Endometrial microvascular endothelial cells (primary cell): ENCODE data around the gene SLC7A10. TPM values are rescaled to one million over a fixed set of nuclear protein-coding genes. Genes with fewer than 3 reads are reported as not detected.

Experiments used
- in situ Hi-C: cut with HindIII; loops from 2 replicates; pipeline ENCODE4 v1.10.0; 2017; ENCODE audit warnings: low sequenced_read_pairs, low pct_unique_long_range_greater_than_20kb; ENCODE audit errors: inconsistent ontology term
- total RNA-seq: library from RNA; depleted of rRNA; stranded (reverse); fragments of >200 nt; gene quantifications from one replicate; pipeline ENCODE4 v1.2.3, GENCODE V29; 2015; ENCODE audit errors: inconsistent ontology term

The SLC7A10 gene
- total RNA-seq, 1 donor from 2014 or later, result not detected

DNA sequence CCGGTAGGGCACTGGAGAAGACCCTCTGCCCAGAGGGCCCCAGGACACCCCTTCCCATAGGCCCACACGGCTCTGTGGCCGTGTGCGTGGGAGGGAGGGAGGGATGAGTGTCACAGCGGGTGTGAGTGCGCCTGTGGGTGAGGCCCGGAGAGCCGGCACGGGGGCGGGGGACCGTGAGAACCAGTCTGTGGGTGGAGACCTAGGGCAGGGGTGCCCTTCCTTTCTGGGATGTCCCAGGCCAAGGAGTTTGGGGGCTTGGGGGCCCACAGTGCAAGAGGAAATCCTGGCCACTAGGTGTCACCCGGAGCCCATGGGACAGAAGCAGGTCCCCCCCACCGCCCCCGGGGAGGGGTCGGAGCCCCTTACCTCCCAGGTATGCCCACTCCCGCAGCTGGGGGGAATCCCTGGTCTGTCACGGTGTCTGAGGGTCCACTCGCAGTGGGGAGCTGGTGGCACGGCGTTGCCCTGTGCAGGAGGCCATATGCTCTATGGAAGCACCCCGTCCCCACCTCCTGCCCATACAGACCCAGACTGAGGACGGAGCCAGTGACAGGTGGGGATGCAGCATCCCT, 16.0 kb upstream of the SLC7A10 start:
- in situ Hi-C loops, result no loop called here

GRCh38 chr19:33241091-33241529, 15.5 kb upstream of the SLC7A10 start:
- in situ Hi-C loops, result no loop called here

- in situ Hi-C loops, result no loop called here
These were observed 14.6 kb upstream of the SLC7A10 start for GRCh38 chr19:33240181-33240771.

DNA sequence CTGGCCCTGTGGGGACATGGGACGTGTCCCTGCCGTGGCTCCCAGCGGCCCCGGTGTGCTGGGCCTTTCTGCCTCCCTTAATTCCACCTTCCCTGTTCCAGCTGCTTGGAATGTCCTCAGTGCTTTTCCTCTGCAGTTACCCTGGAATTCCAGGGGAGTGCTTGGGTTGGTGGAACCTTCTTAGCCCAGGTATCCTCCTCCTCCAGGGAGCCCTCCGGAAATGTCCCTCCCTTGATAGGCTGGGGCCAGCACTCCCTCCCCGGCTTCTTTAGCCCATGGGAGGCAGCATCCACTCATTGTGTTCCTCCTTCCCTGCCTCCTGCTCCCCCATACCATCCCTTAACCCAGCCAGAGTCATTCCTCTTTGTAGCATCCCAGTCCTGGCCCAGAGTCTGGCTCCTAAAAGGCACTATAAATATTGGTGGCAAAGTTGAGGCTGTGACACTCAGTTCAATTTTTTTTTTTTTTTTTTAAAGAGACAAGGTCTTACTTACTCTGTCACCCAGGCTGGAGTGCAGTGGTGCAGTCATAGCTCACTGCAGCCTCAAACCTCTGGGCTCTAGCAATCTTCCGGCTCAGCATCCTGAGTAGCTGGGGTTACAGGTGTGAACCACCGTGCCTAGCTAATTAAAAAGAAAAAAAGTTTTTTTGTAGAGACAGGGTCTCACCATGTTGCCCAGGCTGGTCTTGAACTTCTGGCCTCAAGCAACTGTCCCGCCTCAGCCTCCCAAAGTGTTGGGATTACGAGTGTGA, 13.7 kb upstream of the SLC7A10 start:
- in situ Hi-C loops, result no loop called here

DNA sequence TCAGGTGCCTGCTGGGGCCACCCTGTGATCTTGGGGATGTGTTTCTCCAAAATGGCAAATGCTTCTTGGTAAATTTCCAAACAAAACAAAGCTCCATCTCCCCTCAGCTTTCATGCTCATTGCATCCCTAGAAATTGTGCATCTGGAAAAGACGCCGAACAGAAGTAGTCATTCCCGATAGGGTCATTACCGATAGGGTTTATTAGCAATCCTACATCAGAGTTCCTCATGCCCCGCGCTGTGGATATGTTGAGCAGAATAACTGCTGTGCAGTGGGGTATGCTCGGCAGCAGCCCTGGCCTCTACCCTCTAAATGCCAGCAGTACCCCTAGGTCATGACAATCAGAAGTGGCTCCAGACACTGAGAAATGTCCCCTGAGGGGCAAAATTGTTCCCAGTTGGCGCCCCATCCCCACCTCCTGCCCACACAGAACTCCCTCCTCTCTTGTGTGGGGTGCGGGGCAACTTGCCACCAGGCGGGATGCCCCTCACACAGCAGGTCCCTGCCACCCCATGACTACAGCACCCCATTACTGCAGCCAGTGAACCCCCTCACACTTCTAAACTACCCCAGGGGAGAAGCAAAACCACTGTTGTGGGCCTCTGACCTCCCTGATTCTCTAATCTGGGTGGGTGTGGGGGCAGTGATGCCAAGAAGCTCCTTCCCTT, 13.0 kb upstream of the SLC7A10 start:
- in situ Hi-C loops, result no loop called here

DNA sequence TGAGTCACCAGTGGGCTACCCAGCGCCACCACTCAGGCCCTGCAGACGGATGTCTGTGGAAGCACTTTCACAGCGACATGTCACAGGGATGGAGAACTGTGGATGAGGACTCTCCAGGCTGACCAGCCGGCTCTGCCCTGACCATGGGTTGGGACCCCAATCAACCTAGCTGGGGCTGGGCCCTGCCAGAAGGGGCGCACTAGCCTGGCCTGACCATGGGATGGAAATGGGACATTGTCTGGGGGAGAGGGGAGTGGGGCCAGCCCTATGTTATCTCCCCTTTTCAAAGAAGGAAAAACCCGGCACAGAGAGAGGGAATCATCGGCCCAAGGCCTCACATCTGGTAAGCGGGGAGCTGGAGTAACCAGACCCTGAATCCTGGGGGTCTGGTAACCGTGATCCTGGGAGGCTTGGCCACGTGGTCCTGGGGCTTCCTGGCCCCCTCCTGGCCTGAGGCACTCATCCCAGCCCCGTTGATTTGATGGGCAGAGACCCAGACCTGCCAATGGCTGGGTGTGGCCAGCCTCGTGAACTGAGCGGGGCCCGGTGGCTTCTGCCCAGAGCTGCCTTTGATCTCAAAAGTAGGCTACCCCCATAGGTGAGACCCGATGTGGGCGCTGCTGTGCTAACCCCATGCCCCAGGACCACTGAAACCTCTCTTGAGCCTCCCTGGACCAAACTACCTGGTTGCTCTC, 11.2 kb upstream of the SLC7A10 start:
- in situ Hi-C loops, result no loop called here

GRCh38 chr19:33235996-33236350, 10.3 kb upstream of the SLC7A10 start:
- in situ Hi-C loops, result no loop called here

GRCh38 chr19:33235269-33235995, 9.8 kb upstream of the SLC7A10 start:
- in situ Hi-C loops, result no loop called here

DNA sequence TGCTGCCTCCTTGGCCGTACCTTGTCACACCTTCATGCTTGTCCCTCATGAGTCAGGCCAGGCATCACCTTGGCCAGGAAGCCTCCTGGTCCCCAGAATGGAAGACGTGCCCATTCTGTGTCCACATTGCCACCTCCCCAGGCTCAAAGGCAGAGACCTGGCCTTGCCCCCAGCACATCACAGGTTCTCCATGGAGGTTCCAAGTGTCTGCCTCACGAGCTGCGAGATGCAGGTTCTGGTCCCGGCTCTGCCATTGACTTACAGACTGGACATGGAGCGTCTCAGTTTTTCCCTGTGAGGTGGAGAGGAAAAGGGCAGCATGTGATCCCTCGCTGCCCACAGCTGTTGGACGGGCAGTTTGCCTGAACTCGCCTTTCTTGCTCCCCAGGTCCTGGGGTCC, 9.1 kb upstream of the SLC7A10 start:
- in situ Hi-C loops, result no loop called here

- in situ Hi-C loops, result no loop called here
These were observed 8.4 kb upstream of the SLC7A10 start for GRCh38 chr19:33234092-33234491.

- in situ Hi-C loops, result no loop called here
These were observed 7.6 kb upstream of the SLC7A10 start for GRCh38 chr19:33233056-33233873.

GRCh38 chr19:33232656-33233055, 7.0 kb upstream of the SLC7A10 start:
- in situ Hi-C loops, result no loop called here

- in situ Hi-C loops, result no loop called here
These were observed 5.9 kb upstream of the SLC7A10 start for GRCh38 chr19:33231511-33231910.

DNA sequence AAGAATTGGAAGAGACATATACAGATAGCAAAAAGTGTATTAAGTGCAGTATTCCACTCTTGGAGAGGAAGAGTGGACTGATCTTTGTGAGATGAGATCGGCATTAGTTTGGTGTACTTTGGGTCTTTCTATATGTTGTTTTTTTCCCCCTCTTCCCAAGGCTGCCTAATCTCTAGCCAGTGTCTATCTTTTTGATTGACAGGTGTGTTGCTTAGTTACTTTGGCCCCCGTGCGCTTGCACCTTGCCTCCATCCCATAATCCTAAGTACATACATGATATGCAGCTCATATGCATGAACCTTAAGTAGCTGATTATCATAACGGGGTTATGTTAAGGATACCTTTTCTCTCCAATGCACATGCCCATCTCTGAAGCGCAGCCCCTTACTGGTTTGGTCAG, 4.3 kb upstream of the SLC7A10 start:
- in situ Hi-C loops, result no loop called here

- in situ Hi-C loops, result no loop called here
These were observed 2.4 kb upstream of the SLC7A10 start for GRCh38 chr19:33227870-33228599.

DNA sequence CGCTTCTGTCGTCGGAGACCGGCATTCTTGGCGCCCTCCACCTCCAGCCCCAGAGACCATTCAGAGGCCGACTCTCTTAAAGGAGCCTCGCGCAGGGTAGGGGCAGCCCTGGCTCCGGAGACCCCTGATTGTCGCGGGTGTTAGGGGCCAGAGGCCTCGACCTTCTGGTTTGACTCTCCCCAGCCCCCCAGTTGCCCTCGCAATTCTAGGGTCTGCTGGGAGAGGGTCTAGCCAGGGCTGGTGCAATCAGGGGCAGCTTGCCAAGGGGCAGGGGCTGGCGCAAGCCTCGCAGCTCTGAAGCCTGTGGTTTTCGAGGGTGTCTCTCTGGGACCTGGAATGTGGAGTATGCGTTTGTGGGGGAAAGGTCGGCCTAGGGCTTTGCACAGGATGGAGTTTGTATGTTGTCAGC, 1.6 kb upstream of the SLC7A10 start:
- in situ Hi-C loops, result no loop called here

DNA sequence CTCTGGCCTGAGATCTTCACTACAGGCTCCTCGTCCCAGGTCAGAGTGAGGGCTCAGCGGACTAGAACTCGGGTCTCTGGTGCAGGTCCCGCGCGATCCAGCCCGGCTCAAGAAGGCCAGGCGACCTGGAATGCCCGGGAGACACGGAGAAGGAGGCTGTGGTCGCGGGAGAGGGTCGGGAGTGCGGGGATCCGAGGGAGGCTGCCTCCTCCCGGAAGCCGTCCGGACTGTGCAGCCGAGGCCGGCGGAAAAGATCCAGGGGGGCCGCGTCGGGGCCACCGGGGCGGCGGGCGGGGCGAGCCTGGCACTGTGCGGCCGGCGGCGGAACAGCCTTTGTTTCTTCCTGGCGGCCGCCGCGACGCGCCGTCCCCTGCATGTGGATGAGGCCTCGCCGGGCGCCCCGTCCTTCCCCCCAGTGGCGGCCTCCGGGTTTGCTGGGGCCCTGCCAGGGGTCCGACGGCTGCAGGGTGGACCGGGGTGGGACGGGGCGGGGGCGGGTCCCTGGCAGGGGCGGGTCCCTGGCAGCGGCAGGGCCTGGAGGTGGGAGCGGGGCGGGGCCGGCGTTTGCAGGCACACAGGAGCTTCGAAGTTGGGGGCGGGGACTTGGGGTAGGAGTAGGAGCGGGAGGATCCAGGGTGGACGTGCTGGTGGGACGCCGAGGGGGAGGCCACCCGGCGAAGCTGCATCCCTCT, 1.0 kb upstream of the SLC7A10 start:
- in situ Hi-C loops, result no loop called here
